Measurements from ENCODE around the gene FAM124A. TPM values are rescaled to one million over a fixed set of nuclear protein-coding genes. Genes with fewer than 3 reads are reported as not detected.
A peak's percentile ranks its signal among the peaks of the same experiment; 100 is the strongest.

FAM124A gene
- total and polyA plus RNA-seq, 10 of the 15 experiments (the other 5 are each of a cell fraction or from before 2014, with no cell fraction given), result not detected

GRCh38 chr13:51330791-51331190 is 108.6 kb downstream of the FAM124A start (continued):
- TF ChIP-seq E2F8 (IDR thresholded peaks at IDR 0.05; ENCODE audit: low read depth, partially characterized antibody), result no peak
- TF ChIP-seq NR2C1 (IDR thresholded peaks at IDR 0.05), result no peak
- peak; percentile 85 for TF ChIP-seq ATF7 (IDR thresholded peaks at IDR 0.05; ENCODE audit: low read depth)
- TF ChIP-seq CREM (IDR thresholded peaks at IDR 0.05; ENCODE audit: low read depth), result peak; percentile 84
- peak; percentile 100 for TF ChIP-seq IKZF1 (conservative IDR thresholded peaks at IDR 0.05)
- no peak for TF ChIP-seq STAT1 (conservative IDR thresholded peaks at IDR 0.05)
- peak; percentile 99 for TF ChIP-seq EED (IDR thresholded peaks at IDR 0.05; ENCODE audit: low read depth)
- no peak for TF ChIP-seq MTA3 (IDR thresholded peaks at IDR 0.05; ENCODE audit: borderline replicate concordance, low read length)
- no peak for TF ChIP-seq CHD1 (IDR thresholded peaks at IDR 0.05; ENCODE audit: low read depth, low read length)
- TF ChIP-seq RELB (IDR thresholded peaks at IDR 0.05; ENCODE audit: low read depth), result peak; percentile 92
- peak; percentile 96 for TF ChIP-seq DPF2 (IDR thresholded peaks at IDR 0.05)
- no peak for TF ChIP-seq SUPT20H (IDR thresholded peaks at IDR 0.05; ENCODE audit: borderline replicate concordance, control insufficient read depth, low read depth, low read length)
- TF ChIP-seq MLLT1 (IDR thresholded peaks at IDR 0.05), result peak; percentile 77
- peak; percentile 30 for TF ChIP-seq SKIL (IDR thresholded peaks at IDR 0.05; ENCODE audit: low read depth, poor library complexity, severe bottlenecking)
- TF ChIP-seq CBX5 (IDR thresholded peaks at IDR 0.05; ENCODE audit: low read depth), result no peak
- TF ChIP-seq MEF2A (IDR thresholded peaks at IDR 0.05; ENCODE audit: insufficient read depth, low read depth, low read length), result peak; percentile 97
- 0 out of 2 replicates have a peak, but pooled peaks have one; percentile 13 for TF ChIP-seq ZNF24 (IDR thresholded peaks at IDR 0.05)
- no peak for TF ChIP-seq E4F1 (IDR thresholded peaks at IDR 0.05; ENCODE audit: borderline replicate concordance, partially characterized antibody)

Data from GM12878 (cell line).